Measurements from ENCODE around the gene FIGNL2.

DNA sequence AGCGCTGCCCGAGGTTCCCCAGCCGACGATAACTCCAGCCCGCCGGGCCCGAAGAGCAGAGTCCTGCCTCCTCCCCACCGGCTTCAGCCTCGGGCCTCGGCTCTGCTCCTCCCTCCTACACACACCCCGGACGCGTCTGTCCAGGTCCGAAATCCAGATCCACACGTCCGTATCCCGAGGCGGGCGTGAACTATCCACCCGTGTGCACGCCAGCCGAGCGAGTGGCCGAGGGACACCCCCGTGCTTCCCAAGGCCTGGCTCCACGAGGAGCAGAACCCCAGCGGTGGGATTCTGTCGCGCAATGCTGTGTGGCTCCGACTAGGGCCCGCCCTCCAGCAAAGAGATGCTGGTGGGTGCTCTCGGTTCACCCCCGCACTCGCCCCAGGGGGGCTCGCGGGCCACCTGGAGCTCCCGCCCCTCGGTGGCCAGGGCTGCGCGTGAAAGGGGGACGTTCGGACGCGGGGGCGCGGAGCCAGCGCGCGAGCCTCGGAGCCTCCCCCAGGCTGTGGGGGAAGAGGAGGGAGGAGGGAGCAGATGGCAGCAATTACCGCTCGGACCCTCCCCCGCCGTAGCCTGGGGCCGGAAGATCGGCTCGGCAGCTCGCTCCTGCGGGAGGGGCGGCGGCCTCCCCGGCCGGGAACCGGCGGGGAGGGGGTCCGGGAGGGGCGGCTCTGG, 20.4 kb upstream of the FIGNL2 start:
- TF ChIP-seq, protein P1, sequence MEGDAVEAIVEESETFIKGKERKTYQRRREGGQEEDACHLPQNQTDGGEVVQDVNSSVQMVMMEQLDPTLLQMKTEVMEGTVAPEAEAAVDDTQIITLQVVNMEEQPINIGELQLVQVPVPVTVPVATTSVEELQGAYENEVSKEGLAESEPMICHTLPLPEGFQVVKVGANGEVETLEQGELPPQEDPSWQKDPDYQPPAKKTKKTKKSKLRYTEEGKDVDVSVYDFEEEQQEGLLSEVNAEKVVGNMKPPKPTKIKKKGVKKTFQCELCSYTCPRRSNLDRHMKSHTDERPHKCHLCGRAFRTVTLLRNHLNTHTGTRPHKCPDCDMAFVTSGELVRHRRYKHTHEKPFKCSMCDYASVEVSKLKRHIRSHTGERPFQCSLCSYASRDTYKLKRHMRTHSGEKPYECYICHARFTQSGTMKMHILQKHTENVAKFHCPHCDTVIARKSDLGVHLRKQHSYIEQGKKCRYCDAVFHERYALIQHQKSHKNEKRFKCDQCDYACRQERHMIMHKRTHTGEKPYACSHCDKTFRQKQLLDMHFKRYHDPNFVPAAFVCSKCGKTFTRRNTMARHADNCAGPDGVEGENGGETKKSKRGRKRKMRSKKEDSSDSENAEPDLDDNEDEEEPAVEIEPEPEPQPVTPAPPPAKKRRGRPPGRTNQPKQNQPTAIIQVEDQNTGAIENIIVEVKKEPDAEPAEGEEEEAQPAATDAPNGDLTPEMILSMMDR (IDR thresholded peaks at IDR 0.05 in 4 of 5, conservative IDR thresholded peaks at IDR 0.05 in 1 of 5) = no peak
- TF ChIP-seq POLR2A (IDR thresholded peaks at IDR 0.05) = no peak
